GM19467 (cell line): Measurements from ENCODE around the gene FCN1.
"Not testable (repeated sequence)": the region's sequence is repeated elsewhere in the genome, so short reads cannot be mapped to it uniquely, and the experiment has no call there.

Experiments
- ATAC-seq: cut with Tn5 transposase; IDR thresholded peaks from one replicate; pipeline ENCODE4 v1.9.1; 2021; ENCODE audit warnings: mild to moderate bottlenecking, moderate library complexity; ENCODE audit not compliant: unreplicated experiment

Gene FCN1

DNA sequence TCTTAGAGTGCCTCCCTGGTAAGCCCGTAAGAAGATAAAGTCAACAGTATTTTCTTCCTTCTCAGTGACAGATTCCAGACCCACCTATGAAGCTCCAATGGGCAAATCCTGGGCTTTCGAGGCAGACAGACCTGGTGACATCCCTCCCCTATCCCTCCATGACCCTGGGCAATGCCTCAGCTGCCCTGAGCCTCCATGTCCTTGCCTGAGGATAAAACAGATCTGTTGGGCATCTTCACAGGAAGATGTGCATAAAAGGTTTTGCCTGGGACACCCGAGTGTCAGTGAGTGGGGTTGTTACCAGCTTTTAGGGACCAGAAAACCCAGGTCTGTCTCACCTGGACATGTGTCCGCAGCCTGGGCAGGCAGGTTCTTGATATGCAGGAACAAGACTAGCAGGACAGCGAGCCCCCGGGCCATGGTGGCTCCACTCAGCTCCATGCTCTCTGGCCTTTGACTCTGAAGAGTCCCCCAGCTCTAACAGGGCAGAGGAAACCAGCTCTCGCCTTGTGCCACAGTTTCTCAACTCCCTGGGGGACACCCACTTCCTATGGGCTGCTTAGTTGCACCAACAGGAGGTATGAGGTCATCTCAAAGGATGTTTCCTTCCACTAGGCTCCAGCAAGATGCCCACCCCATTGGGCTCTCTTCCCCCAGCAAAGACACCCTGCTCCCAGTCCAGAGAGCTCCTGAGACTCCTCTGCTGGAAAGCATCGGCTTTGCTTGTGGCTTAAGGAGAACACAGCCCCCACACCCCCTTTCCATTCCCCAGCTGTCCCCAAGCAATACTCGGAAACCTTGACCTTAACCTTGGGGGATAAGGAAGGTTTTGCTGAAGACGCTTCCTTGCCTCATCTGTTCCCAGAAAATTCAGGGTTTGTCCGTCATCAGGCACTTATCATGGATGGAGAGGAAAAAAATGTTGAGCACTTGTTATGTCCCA is at the start of gene FCN1:
Gene FCN1 (minus strand): TSS at position 482 of the 943 bp plus-strand sequence. CDS start 41 bp downstream, at position 441.
- ATAC-seq = no peak

DNA sequence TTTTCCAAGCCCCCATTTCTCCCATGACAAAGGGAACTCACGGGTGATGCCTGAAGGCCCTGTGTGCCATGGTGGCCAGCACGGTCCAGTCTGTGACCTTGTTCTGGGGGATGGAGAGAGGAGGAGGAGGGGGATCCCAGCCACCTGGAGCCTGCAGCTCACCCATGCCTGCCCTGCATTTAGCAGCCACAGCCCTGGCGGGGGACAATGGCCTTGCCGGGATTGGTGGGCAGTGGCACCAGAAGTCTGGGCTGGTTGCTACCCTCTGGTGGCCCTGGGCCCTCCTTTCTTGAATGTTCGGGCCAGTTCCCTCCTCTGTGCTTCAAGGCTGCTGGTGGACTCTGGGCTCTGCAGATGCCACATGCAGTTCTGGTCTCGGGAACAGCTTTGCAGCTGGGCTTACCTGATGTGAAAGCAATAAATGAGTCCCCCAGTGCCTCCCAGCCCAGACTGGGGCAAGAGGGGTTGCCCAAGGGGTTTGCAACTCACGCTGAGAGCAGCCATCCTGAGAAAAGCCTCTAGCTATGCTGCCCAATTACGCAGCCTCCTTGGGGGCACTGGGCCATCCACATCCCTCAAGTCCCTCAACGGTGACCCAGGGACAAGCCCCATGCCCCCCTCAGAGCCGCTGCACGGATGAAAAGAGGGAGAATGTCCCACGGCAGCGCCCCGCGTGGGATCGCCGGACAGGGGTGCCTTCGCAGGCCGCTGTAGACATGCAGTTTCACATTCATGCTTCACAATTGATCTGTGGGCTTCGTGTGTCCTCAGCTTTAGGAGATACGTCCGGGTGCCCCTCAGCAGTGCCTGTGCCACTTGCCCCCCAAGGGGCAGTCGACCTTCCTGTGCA is 49.2 kb upstream of the FCN1 start:
- no peak for ATAC-seq

DNA sequence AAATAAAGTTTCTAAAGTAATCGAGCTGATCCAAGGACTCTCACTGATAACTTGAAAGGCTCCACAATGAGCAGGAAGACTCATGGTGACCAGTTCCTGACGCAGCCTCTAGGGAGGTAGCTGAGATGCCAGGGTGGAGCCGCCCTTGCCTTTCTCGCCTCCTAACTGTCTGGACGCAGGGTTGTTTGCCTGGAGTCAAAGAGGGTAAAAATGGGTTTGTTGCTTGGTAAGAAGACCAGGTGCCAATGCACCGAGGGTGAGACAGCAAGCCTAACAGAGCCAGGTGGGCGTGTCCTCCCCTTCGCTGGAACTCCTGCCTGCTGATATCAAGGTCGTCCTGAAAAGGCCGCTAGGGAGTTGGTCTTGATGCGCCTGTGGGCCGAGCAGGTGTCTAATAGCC is 48.6 kb upstream of the FCN1 start:
- ATAC-seq = no peak

DNA sequence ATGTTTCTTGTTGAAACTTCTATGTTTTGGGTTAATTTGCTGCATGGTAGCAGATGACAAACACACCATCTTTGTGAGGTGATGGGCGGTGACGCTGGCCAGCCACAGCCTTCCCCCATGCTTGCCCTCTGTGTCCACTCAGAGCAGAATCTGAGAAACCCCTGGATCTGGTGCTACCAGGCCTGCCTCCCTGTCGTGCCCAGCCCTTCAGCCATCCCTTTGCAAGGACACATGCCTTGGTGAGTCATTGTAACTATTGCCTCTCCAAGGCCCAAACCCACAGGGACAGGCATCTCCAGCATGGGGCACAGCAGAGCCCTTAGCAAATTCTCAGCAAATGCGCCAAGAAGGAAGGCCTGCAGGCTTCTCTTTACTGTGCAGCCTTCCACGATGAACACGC is 48.1 kb upstream of the FCN1 start:
- no peak for ATAC-seq

DNA sequence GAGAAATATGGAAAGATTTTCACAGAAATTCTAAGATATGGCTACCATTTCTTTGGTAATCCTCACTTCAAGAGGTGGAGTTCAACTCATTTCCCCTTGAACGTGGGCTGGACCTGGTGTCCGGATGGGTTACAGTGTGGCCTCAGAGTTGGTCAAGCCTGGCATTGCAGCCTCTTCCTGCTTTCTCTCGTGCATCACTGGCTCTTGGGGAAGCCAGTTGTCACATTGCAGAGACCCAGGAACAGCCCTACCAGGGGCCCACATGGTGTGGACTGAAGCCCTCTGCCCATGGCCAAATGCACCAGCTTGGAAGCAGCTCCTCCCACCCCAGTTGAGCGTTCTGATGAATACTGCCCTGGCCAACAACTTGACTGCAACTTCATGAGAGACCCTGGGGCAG is 47.7 kb upstream of the FCN1 start:
- ATAC-seq = no peak

DNA sequence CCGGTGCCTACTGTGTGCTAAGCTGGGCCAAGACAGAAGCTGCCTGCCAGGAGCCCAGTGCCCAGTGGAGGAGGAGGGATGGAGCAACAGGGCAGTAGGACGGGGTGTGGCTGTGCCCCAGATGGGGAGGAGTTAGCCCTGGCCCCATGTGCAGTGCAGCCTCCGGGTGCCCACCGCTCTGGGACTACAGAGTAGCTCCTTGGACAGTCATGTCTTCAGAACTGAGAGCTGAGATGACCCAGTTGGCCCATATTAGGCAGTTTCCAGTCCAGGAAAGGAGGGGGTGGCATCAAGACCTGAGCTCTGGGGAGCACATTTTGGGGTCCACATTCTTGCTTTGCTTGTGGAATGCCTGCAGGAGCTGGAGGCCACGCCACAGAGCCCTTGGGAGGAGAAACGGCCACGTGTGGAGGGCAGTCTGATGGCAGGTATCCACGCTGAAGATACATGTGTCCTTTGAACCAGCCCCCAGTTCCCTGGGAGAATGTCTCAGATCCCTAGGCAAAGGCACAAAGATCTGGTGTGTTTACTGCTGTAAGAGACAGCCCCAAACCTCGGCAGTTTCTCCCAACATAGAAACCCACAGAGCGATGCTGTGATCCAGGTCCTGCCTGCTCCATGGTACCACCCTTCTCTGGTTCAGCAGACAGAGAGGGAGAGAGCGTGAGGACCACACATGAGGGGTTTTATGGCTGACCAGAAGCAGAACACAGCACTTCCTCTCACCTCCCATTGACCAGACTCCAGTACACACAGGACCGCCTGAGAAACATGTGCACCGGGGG is 46.8 kb upstream of the FCN1 start:
- ATAC-seq = no peak

DNA sequence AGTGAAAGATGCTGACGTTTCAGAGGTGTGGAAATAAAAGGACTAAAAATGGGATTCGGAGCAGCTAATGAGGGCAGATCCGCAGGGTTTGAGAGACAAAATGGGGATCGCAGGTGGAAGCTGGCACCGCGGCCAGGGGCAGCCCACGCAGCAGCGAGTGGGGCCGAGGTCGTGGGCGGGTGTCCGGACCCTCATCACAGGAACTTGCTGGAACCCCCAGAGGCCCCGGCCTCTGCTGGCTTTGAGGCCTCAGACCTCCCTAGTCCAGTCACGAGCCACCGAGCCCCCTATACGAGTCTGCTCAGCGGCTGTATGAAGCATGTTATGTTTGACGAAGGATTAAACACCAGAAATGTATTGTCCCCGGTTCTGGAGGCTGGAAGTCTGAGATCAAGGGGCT is 45.8 kb upstream of the FCN1 start:
- no peak for ATAC-seq

DNA sequence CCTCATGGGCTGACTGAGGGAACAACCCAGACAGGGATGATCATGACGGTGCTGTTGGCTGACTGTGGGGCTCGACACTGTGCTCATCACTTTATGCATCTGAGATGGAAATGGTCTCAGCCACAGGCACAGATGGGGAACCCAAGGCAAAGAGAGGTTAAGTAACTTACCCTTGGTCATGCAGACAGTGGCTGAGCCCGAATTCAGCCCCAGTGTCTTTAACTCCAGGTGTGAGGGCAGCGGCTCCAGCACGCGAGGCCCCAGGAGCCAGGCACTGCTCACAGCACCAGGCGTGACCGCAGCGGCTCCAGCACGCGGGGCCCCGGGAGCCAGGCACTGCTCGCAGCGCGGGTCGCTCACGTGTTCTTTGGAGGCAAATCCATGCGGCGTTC is 45.3 kb upstream of the FCN1 start:
- ATAC-seq = no peak

DNA sequence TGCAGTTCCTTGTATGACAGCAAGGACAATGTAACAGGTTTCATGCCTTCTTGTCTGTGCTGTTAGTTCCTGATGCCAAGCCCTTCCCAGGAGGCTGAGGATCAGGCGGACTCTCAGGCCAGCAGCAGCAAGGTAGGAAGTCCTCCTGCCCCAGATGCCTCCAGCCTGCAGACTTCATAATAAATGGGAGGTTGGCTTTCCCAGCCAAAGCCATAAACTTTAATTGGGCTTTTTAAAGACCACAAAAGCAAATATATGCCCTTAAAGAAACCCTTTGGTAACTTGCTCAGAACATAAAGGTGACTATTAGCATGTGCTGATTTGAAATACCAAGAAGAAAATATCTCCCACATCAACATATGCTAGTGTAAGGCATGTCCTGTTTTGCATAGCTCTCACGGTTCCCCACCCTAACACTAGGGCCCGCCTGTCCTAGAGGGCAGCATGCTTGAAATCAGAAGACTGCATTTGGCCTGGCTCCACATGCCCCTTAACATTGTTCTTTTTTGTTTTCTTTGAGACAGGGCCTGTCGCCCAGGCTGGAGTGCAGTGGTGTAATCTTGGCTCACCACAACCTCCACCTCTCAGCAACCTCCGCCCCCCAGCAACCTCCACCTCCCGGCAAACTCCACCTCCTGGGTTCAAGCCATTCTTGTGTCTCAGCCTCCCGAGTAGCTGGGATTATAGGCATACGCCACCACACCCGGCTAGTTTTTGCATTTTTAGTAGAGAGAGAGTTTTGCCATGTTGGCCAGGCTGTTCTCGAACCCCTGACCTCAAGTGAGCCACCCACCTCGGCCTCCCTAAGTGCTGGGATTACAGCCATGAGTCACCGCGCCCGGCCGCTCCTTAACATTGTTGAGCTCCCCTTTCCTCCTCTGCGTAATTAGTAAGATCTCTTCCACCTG is 44.6 kb upstream of the FCN1 start:
- no peak for ATAC-seq

DNA sequence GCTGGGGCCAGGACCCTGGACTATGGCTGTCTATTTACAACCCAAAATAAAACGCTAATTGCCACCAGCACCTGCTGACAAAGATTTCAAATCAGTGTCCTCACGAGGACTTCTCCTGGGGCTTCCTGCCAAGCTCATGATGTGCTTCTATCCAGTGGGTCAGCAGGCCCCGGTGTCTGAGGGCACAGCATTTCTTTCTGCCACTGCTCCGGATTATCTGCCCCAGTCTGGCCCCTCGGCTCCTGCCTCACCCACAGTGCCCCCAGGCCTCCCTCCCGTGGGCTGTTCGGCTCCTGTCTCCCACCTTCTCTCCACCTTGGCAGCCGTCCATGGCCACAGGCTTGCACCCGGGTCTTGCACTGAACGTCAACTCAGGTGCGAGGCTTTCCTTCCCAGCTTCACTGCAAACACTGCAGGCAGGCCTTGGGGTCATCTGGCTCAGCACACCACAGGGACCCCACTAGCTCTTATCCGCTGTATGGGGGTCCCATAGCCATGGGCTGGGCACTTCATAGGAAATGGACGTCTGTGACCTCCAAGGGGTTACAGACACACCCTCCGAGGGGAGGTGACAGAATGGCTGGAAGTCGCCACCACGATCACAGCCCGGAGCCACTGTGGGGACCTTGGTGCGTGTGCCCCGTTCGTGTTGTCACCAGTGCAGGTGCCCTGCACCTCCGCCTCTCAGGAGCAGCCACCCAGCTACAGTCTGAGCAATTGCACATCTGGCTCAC is 43.8 kb upstream of the FCN1 start:
- ATAC-seq = no peak

DNA sequence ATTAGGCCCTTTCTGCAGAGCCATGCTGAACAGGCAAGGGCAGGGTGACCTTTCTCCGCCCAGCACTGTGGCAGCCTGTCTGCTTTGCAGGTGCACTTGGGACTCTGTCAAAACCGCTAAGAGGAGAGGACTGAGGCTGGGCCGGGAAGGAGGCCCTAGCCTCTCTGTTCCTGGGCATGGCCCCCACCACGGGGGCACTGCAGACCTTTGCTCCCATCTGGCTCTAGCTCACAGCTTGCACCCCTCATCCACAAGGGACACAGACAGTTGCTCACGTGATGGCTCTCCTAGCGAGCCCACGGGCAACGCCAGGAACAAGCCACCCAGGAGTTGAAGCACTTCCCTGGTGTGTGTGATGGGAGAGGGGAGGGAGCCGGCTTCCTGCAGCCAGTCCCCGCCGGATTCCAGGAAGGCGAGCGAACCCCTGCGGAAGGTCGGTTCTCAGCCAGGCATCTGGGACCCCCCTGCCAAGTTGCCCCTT is 43.0 kb upstream of the FCN1 start:
- no peak for ATAC-seq

DNA sequence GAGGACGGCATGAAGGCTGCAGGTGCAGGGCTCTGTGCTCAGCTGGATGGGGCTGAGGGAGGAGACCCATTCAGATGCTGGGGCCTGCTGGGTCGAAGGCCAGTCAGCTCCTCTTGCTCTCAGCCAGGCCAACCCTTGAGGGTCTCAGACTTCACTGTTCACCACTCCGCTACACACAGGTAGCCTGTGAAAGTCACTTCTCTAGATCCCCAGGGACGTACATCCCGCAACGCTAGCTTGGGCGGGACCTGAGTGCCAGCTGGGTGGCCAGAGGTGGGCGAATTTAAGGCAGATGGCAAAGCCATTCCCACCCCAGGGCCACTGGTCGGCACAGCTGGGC is 42.2 kb upstream of the FCN1 start:
- ATAC-seq = no peak

DNA sequence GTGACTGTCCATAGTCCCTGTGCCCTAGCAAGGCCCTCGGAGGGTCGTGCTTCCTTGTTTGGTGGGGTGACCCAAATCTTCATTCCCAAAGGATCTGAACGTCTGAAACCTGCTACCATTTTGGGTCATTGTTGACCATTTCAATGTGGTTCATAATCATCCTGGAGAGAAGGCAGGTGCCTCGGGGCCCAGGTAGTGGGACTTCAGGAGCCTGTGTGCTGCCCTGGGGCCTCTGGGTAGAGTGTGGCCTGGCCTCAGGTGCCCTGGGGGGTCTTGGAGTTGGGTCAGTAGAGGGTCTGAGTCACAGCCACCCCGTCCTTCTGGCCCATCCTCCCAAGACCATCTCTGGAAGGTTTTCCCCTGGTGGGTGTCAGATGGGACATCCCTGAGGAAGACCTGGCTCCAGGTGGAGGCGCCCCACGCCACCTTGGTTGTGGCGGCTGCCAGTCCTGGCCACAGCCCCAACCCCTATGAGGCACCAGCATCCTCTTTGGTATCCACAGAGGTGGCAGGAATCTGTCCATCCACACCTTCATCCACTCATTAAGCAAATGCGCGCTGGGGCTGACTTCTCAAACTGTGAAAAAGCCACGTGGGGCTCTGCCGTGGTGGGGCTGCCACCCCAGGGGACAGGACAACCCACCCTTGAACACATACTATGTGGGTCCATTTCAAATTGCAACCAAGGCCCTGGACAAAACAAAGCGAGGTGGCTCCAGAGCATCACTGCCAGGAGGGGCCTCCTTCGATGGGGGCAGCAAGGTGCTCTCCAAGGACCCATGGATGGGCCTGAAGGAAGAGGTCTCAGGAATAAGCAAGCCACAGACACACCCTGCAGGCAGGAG is 41.6 kb upstream of the FCN1 start:
- ATAC-seq = no peak

DNA sequence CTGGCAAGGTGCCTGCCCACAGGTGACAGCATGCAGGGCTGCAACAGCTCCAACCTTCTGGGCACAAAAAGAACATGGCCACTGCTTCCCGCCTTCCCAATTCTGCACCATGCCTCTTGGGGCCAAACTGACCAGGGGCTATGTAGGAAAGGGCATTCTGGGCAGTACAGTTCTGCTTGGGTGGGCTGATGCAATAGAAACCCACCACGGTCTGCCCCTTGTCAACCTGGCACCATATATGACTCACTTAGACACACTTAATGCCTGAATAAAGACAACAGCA is 40.2 kb upstream of the FCN1 start:
- ATAC-seq = no peak

DNA sequence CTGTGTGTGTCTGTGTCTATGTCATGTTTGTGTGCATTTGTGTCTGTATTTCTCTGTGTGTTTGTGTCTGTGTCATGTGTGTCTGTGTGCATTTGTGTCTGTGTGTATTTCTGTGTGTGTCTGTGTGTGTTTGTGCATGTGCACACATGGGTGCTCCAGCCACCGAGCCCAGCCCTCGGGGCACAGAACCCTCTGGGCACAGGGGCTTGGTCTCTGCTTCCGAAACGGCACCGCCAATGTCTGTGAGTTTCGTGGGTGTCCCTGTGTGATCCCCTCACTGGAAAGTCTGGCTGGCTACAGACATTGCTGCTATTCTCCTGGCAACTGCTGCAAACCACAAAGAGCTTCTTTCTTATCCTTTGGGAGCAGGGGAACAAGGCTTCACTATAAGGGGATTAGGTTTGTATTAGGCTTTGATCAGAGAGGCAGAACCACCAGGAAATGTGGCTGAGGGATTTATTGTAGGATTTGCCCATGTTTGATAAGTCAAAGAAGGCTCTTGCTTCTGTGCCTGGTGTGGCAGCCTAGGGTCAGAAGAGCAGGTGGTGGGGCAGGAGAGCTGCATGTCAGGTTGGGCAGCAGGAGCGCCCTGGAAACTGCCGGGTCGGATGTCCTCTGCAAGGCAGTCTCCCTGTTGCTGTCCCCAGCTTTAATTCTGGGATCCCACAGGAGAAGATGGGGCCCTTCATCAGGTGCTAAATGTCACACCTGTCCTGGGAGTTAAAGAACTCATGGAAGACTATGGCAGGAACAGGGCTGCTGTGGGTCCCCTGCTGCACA is 39.6 kb upstream of the FCN1 start:
- no peak for ATAC-seq

DNA sequence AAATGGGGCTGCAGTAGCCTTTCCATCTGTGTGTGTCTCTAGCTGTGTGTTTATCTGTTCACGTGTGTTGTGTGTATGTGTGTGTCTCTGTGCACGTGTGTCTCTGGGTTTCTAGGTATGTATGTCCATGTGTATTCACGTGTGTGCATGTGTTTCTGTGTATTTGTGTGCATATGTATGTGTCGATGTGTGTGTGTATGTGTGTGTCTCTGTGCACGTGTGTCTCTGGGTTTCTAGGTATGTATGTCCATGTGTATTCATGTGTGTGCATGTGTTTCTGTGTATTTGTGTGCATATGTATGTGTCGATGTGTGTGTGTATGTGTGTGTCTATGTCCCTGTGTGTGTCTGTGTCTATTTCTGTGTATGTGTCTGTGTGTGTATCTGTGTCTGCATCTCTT is 38.7 kb upstream of the FCN1 start:
- ATAC-seq = not testable (repeated sequence)

DNA sequence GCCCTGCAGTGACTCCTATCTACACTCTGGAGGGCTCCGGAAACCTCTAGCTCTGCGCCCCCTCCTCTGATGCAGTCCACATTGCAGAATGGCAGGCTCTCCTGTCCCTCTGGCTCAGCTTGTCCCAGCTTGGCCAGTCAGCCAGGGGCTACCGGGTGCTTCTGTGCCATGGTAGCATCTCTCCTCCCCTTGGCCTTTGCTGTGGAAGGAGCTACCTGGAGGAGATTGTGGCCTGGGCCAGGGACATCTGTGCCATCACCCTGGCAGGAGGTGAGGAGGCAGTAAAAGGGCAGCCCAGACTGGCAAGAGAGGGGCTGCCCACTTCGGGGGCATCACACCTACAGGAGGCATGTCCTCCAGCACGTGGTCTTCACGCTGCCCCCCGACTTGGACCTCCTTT is 38.1 kb upstream of the FCN1 start:
- no peak for ATAC-seq

DNA sequence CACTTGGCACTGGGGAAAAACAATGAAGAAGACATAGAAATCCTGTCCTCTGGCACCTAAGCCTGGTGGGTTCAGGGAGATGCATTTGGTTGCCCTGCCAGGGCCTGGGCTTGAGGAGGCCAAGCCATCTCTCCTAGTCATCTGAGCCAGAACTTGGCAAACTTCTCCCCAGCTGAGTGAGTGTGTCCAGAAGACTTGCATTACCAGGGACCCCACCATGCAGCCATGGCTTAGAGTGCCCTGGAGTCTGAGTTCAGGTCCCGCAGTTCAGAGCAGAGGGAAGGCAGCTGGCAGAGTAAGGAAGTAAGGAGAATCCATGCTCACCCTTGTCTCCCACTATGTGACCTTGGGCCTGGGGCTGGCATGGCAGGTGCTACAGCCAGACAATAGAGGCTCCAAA is 37.4 kb upstream of the FCN1 start:
- no peak for ATAC-seq
